Activated CD8-positive, alpha-beta T cell treated with anti-CD3 and anti-CD28 coated beads for 36 hours (primary cell): Measurements from ENCODE around the gene HEATR5A. TPM values are rescaled to one million over a fixed set of nuclear protein-coding genes. Genes with fewer than 3 reads are reported as not detected.
A peak's percentile ranks its signal among the peaks of the same experiment; 100 is the strongest.

ENCODE experiments used
- ATAC-seq: fragments of 200-7000 bp; cut with Tn5 transposase; one replicate; pipeline ENCODE4 v1.10.0; 2021; ENCODE audit warnings: mild to moderate bottlenecking, moderate library complexity
- CTCF ChIA-PET: fragments of 350-600 bp; sonication (Branson Sonifier 250); formaldehyde crosslinking; loops from one replicate; lab custom pipeline; 2021; ENCODE audit warnings: antibody characterized with exemption; lab: Charles Lee
- POLR2A ChIA-PET: fragments of 350-600 bp; sonication (Branson Sonifier 250); formaldehyde crosslinking; loops from one replicate; lab custom pipeline; 2021; ENCODE audit warnings: antibody characterized with exemption; lab: Charles Lee
- DNase-seq: peaks from one replicate; pipeline ENCODE4 v3.0.0-alpha.2; 2020
- H3K27ac Mint-ChIP-seq: one replicate; pipeline ENCODE4 v1.8.0; 2021; ENCODE audit warnings: mild to moderate bottlenecking, mixed read lengths
- H3K27me3 Mint-ChIP-seq: one replicate; pipeline ENCODE4 v1.8.0; 2021; ENCODE audit warnings: mixed read lengths
- H3K36me3 Mint-ChIP-seq: one replicate; pipeline ENCODE4 v1.8.0; 2021; ENCODE audit warnings: low read depth, mixed read lengths
- H3K4me1 Mint-ChIP-seq: one replicate; pipeline ENCODE4 v1.8.0; 2021; ENCODE audit warnings: low read depth, mixed read lengths
- H3K4me3 Mint-ChIP-seq: one replicate; pipeline ENCODE4 v1.8.0; 2021; ENCODE audit warnings: mild to moderate bottlenecking, moderate library complexity, mixed read lengths
- H3K9me3 Mint-ChIP-seq: one replicate; pipeline ENCODE4 v1.8.0; 2021; ENCODE audit warnings: mixed read lengths
- intact Hi-C: fragments of 100-400 bp; cut with micrococcal nuclease; formaldehyde crosslinking; loops from one replicate; pipeline ENCODE4 v1.10.0; 2022
- total RNA-seq, 2 experiments: library from RNA; stranded (reverse); gene quantifications; one replicate each; pipeline ENCODE4 v1.2.3, GENCODE V29; 2021
- TF ChIP-seq, protein P1 (sequence below): fragments of 200-600 bp; IDR thresholded peaks from one replicate; pipeline ENCODE4 v1.8.0; 2022; ENCODE audit warnings: antibody characterized with exemption, mild to moderate bottlenecking

HEATR5A gene
- total RNA-seq, 2 experiments from 2014 or later: 12.7 to 15.7 TPM

DNA sequence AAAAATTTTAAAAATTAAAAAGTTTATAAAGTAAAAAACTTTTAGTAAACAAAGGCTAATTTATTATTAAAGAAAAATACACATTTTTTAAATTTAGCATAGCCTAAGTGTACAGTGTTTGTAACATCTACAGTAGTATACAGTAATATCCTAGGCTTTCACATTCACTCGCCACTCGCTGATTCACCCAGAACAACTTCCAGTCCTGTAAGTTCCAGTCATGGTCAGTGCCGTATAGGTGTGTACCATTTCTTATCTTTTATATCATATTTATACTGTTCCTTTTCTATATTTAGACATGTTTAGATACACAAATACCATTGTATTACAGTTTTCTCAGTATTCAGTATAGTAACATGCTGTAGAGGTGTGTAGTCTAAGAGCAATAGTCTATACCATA is 28.9 kb downstream of the HEATR5A start:
- Mint-ChIP-seq H3K27ac (peak overlapping the region; percentile 46), H3K9me3 (no peaks in the 10 kb centered on the region), H3K4me3 (no peak overlapping the region), H3K36me3 (peaks cover 9% of the 10 kb centered on the region), H3K4me1 (peaks cover 28% of the 10 kb centered on the region), H3K27me3 (no peaks in the 10 kb centered on the region)
- intact Hi-C loops: no loop called here
- DNase-seq (no peak), ATAC-seq (no peak)
- POLR2A ChIA-PET: no interaction called here
- TF ChIP-seq, protein P1, sequence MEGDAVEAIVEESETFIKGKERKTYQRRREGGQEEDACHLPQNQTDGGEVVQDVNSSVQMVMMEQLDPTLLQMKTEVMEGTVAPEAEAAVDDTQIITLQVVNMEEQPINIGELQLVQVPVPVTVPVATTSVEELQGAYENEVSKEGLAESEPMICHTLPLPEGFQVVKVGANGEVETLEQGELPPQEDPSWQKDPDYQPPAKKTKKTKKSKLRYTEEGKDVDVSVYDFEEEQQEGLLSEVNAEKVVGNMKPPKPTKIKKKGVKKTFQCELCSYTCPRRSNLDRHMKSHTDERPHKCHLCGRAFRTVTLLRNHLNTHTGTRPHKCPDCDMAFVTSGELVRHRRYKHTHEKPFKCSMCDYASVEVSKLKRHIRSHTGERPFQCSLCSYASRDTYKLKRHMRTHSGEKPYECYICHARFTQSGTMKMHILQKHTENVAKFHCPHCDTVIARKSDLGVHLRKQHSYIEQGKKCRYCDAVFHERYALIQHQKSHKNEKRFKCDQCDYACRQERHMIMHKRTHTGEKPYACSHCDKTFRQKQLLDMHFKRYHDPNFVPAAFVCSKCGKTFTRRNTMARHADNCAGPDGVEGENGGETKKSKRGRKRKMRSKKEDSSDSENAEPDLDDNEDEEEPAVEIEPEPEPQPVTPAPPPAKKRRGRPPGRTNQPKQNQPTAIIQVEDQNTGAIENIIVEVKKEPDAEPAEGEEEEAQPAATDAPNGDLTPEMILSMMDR: no peak
- CTCF ChIA-PET: interaction anchor here (1.2 kb wide), 1 partner anchor 28 kb away, joined by 3 read pairs; no protein-coding TSS in a partner anchor

DNA sequence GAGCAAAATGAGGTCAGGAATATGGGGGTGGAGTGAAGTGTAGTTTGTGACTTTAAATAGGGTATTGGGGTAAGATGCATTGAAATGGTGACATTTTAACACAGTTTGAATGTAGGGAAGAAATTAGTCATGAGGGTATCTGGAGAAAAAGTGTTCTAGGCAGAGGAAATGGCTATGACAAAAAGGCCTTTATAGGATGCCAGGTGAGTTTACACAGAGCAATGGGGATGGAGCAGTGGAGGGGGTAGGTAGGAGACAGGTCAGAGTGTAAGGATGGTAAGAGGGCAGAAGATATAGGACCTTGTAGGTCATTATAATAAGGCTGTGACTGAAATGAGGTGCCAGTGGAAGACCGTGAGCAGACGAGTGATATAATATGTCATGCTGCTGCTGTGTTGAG is 30.4 kb downstream of the HEATR5A start:
- POLR2A ChIA-PET: no interaction called here
- intact Hi-C loops: no loop called here

GRCh38 chr14:31388687-31389413 is 31.5 kb downstream of the HEATR5A start:
- peak; percentile 54 for ATAC-seq
- Mint-ChIP-seq H3K27me3 (no peaks in the 10 kb centered on the region), H3K36me3 (peaks cover 9% of the 10 kb centered on the region), H3K4me1 (peaks cover 28% of the 10 kb centered on the region), H3K4me3 (no peak overlapping the region), H3K9me3 (no peaks in the 10 kb centered on the region), H3K27ac (peak overlapping the region; percentile 74)
- ChIA-PET POLR2A (no interaction called here), CTCF (interaction anchor here (1.3 kb wide), 1 partner anchor 8 kb away, joined by 3 read pairs; no protein-coding TSS in a partner anchor)
- TF ChIP-seq, protein P1: no peak
- intact Hi-C loops: no loop called here
- DNase-seq: peak; percentile 16

More for the DNA sequence above, 30.4 kb downstream of the HEATR5A start:
- Mint-ChIP-seq H3K27me3 (no peaks in the 10 kb centered on the region), H3K9me3 (no peaks in the 10 kb centered on the region), H3K4me3 (no peak overlapping the region), H3K36me3 (peaks cover 9% of the 10 kb centered on the region), H3K27ac (peak overlapping the region; percentile 80), H3K4me1 (peaks cover 28% of the 10 kb centered on the region)
- DNase-seq: peak; percentile 5
- peak; percentile 69 for ATAC-seq
- CTCF ChIA-PET: interaction anchor here (1.3 kb wide), 1 partner anchor 9 kb away, joined by 3 read pairs; no protein-coding TSS in a partner anchor
- TF ChIP-seq, protein P1: no peak

- H3K4me1 Mint-ChIP-seq: peaks cover 26% of the 10 kb centered on the region
- H3K4me3 Mint-ChIP-seq: no peak overlapping the region
- CTCF ChIA-PET: interaction anchor here (1.2 to 1.6 kb wide), 2 partner anchors 62 to 403 kb away, joined by 3 to 6 read pairs; no protein-coding TSS in a partner anchor
- ATAC-seq (no peak), DNase-seq (no peak)
- TF ChIP-seq, protein P1: no peak
- POLR2A ChIA-PET: no interaction called here
- H3K9me3 Mint-ChIP-seq: no peaks in the 10 kb centered on the region
- H3K36me3 Mint-ChIP-seq: peaks cover 8% of the 10 kb centered on the region
- H3K27ac Mint-ChIP-seq: peak overlapping the region; percentile 12
- H3K27me3 Mint-ChIP-seq: no peaks in the 10 kb centered on the region
- intact Hi-C loops: no loop called here
Observed at GRCh38 chr14:31387091-31387490, 33.3 kb downstream of the HEATR5A start.

DNA sequence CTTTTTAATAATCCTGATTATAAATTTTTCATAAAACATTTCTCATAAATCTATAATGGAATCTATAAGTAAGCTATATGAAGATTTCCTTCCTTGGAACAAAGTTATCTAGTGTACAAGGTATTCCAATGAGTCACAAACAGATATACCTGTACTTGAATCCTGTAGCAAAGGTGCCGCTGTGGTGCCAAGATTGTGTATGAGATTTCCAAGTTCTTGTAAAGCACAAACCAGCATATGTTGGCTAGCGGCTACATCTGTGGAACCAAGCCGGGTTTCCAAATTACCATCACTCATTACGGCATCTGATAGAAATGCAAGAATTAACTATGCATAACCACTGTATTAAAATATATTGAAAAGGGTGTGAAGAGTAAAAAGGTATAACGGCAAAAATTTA is 34.1 kb downstream of the HEATR5A start:
- no peak overlapping the region for H3K27ac Mint-ChIP-seq
- intact Hi-C loops: no loop called here
- H3K9me3 Mint-ChIP-seq: no peaks in the 10 kb centered on the region
- peaks cover 8% of the 10 kb centered on the region for H3K36me3 Mint-ChIP-seq
- no peak overlapping the region for H3K4me3 Mint-ChIP-seq
- no peaks in the 10 kb centered on the region for H3K27me3 Mint-ChIP-seq
- H3K4me1 Mint-ChIP-seq: peaks cover 22% of the 10 kb centered on the region
- no peak for ATAC-seq
- POLR2A ChIA-PET: interaction anchor here (0.6 kb wide), 1 partner anchor 24 kb away, joined by 4 read pairs; no protein-coding TSS in a partner anchor
- CTCF ChIA-PET: interaction anchor here (1.2 kb wide), 1 partner anchor 403 kb away, joined by 3 read pairs; no protein-coding TSS in a partner anchor
- DNase-seq: no peak
- TF ChIP-seq, protein P1: no peak
